Upper lobe of left lung (tissue), 6 donors: ENCODE data around the gene VHLL. TPM values are rescaled to one million over a fixed set of nuclear protein-coding genes. Genes with fewer than 3 reads are reported as not detected.

ENCODE experiments used
- ATAC-seq, 2 donors: fragments of 200-7000 bp; cut with Tn5 transposase; one replicate each; pipeline ENCODE4 v1.9.1; 2022; ENCODE audit warnings: mild to moderate bottlenecking in 2 of 2, moderate library complexity in 2 of 2; ENCODE audit not compliant: low FRiP score in 2 of 2
- DNase-seq, 2 donors: peaks; one replicate each; pipeline ENCODE4 v3.0.0-alpha.2; 2019 to 2020
- H3K27ac ChIP-seq, 4 donors: fragments of 200-600 bp; sonication (generic); one replicate each; pipeline ENCODE4 v1.5.1; 2016 to 2019
- H3K27me3 ChIP-seq, 4 donors: fragments of 200-600 bp; sonication (generic); one replicate each; pipeline ENCODE4 v1.5.1; 2017 to 2019
- H3K36me3 ChIP-seq, 4 donors: fragments of 200-600 bp; sonication (generic); one replicate each; pipeline ENCODE4 v1.5.1; 2016 to 2019
- H3K4me1 ChIP-seq, 4 donors: fragments of 200-600 bp; sonication (generic); one replicate each; pipeline ENCODE4 v1.5.1; 2018 to 2019
- H3K4me3 ChIP-seq, 4 donors: fragments of 200-600 bp; sonication (generic); one replicate each; pipeline ENCODE4 v1.5.1; 2017 to 2019; ENCODE audit warnings: mild to moderate bottlenecking in 2 of 4, moderate library complexity in 1 of 4
- H3K9me3 ChIP-seq, 4 donors: fragments of 200-600 bp; sonication (generic); one replicate each; pipeline ENCODE4 v1.5.1; 2018 to 2019
- EP300 ChIP-seq, 4 donors: sonication (generic); formaldehyde crosslinking; IDR thresholded peaks; one replicate each; pipeline ENCODE4 v1.5.1; 2017; ENCODE audit warnings: antibody characterized with exemption in 4 of 4, control low read depth in 2 of 4
- POLR2A ChIP-seq, 4 donors: fragments of 450-650 bp; IDR thresholded peaks; one replicate each; pipeline ENCODE4 v1.5.1; 2016 to 2017; ENCODE audit warnings: antibody characterized with exemption in 4 of 4, mild to moderate bottlenecking in 2 of 4
- POLR2AphosphoS5 ChIP-seq, 2 donors: sonication (generic); formaldehyde crosslinking; IDR thresholded peaks; one replicate each; pipeline ENCODE4 v1.5.1; 2017; ENCODE audit warnings: antibody characterized with exemption in 2 of 2
- WGBS, 2 donors: methylation state at CpG; one replicate each; pipeline ENCODE4 v1.1.5; 2017 to 2018; 5-methylcytosine and 5-hydroxymethylcytosine counted together
- total RNA-seq, 6 donors: library from RNA; depleted of rRNA in 4 of 6; stranded (reverse); fragments of >200 nt in 4 of 6; gene quantifications; one replicate each; pipeline versions ENCODE4 v1.1.0 to v1.2.1, GENCODE V29; 2016 to 2021
- TF ChIP-seq, protein P1 (sequence below), 6 experiments: fragments of 450-650 bp in 4 of 6; fragments of 200-600 bp in 2 of 6; sonication (generic) in 2 of 6; IDR thresholded peaks; one replicate each; pipeline ENCODE4 v1.5.1; 2016 to 2019; ENCODE audit warnings: antibody characterized with exemption in 6 of 6
- donor health status: DM: no; HTN: no; CAD: no; lungs with moderate emphysema.
- donor health status: DM: no; HTN: yes; CAD: no; lungs with severe emphysema.

Gene VHLL
- total RNA-seq, 6 donors from 2014 or later = 7.3 TPM; not detected in 5

DNA sequence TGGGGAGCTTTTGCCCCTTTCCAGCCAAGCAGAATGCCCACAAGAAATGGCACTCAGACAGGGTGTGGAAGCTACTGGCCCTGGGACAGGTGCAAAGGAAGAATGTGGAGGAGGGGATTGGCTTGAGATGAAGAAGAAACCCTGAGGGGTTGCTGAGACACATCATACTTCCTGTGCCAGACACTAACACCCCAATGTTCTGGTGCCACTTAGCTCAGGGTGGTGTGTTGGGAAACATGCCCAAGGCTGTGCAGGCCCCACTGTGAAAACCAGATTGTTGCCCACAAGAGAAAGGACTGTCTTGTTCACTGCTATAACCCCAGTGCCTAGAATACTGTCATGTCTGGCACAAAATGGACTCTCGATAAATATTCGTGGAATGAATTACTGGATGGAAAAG is 41.4 kb downstream of the VHLL start:
- DNase-seq = no peak
- H3K4me1 ChIP-seq = no peaks in the 10 kb centered on the region
- TF ChIP-seq POLR2A (IDR thresholded peaks at IDR 0.05) (no peak), EP300 (IDR thresholded peaks at IDR 0.05) (no peak), POLR2AphosphoS5 (IDR thresholded peaks at IDR 0.05) (no peak)
- TF ChIP-seq, protein P1, sequence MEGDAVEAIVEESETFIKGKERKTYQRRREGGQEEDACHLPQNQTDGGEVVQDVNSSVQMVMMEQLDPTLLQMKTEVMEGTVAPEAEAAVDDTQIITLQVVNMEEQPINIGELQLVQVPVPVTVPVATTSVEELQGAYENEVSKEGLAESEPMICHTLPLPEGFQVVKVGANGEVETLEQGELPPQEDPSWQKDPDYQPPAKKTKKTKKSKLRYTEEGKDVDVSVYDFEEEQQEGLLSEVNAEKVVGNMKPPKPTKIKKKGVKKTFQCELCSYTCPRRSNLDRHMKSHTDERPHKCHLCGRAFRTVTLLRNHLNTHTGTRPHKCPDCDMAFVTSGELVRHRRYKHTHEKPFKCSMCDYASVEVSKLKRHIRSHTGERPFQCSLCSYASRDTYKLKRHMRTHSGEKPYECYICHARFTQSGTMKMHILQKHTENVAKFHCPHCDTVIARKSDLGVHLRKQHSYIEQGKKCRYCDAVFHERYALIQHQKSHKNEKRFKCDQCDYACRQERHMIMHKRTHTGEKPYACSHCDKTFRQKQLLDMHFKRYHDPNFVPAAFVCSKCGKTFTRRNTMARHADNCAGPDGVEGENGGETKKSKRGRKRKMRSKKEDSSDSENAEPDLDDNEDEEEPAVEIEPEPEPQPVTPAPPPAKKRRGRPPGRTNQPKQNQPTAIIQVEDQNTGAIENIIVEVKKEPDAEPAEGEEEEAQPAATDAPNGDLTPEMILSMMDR (IDR thresholded peaks at IDR 0.05) = no peak
- H3K27ac ChIP-seq = no peak overlapping the region
- H3K4me3 ChIP-seq = no peak overlapping the region
- WGBS, 2 donors = 75 to 83% methylated on average over 2 of the region's 2 CpGs
- no peaks in the 10 kb centered on the region for H3K9me3 ChIP-seq
- no peaks in the 10 kb centered on the region for H3K27me3 ChIP-seq
- no peak for ATAC-seq
- peaks cover 51 to 97% (median 87%) of the 10 kb centered on the region in 4 donors for H3K36me3 ChIP-seq

GRCh38 chr1:156253634-156254033 is 45.5 kb downstream of the VHLL start:
- DNase-seq = no peak

GRCh38 chr1:156251527-156251926 is 47.6 kb downstream of the VHLL start:
- no peak for ATAC-seq
- no peak overlapping the region for H3K4me3 ChIP-seq
- 6 to 59% methylated on average over 2 of the region's 3 CpGs for WGBS, 2 donors
- no peaks in the 10 kb centered on the region for H3K9me3 ChIP-seq
- DNase-seq = no peak
- TF ChIP-seq, protein P1 (IDR thresholded peaks at IDR 0.05) = no peak
- peaks cover 38 to 75% (median 66%) of the 10 kb centered on the region in 4 donors for H3K36me3 ChIP-seq
- H3K27me3 ChIP-seq = no peaks in the 10 kb centered on the region
- peak overlapping the region in 2 of 4 donors; percentile 19 to 27 for H3K27ac ChIP-seq
- H3K4me1 ChIP-seq = peaks cover 9 to 20% (median 17%) of the 10 kb centered on the region in 4 donors

More at GRCh38 chr1:156253634-156254033, 45.5 kb downstream of the VHLL start:
- Histone ChIP-seq H3K27me3 (no peaks in the 10 kb centered on the region), H3K27ac (no peak overlapping the region), H3K36me3 (peaks cover 51 to 96% (median 85%) of the 10 kb centered on the region in 4 donors), H3K4me1 (peaks cover 0 to 6% (median 4%) of the 10 kb centered on the region in 4 donors), H3K4me3 (no peak overlapping the region), H3K9me3 (no peaks in the 10 kb centered on the region)
- no peak for TF ChIP-seq POLR2AphosphoS5 (IDR thresholded peaks at IDR 0.05)
- no peak for TF ChIP-seq EP300 (IDR thresholded peaks at IDR 0.05)
- TF ChIP-seq POLR2A (IDR thresholded peaks at IDR 0.05) = no peak
- TF ChIP-seq, protein P1 (IDR thresholded peaks at IDR 0.05) = no peak
- WGBS, 2 donors = 97 to 98% methylated on average over 3 of the region's 3 CpGs
- ATAC-seq = no peak

DNA sequence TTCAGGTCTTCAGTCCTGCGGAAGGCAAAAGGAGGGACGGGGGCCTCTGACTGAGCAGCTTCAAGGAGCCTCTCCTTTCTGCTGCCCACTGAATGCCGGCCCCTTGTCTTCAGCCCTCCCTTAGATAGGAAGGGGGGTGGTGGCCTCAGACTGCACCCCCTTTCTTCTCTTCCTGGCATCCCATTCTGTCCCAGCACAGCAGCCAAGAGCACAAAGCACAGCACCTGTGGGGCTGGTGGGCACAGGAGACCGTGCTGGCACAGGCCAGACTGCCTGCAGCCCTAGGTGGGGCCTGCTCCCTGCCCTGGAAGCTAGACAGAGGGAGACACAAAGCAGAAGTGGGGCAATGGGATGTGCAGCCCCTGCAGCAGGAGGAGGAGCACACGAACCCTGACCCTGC is 49.5 kb downstream of the VHLL start:
- H3K4me1 ChIP-seq = peaks cover 18 to 37% (median 33%) of the 10 kb centered on the region in 4 donors
- H3K9me3 ChIP-seq = no peaks in the 10 kb centered on the region
- H3K4me3 ChIP-seq = no peak overlapping the region
- H3K36me3 ChIP-seq = peaks cover 33 to 59% (median 51%) of the 10 kb centered on the region in 4 donors
- WGBS, 2 donors = 82 to 94% methylated on average over 4 to 5 of the region's 5 CpGs
- no peak overlapping the region for H3K27ac ChIP-seq
- DNase-seq = peak in 1 of 2 donors; percentile 46
- H3K27me3 ChIP-seq = peaks cover 0 to 8% (median 0%) of the 10 kb centered on the region in 4 donors
- TF ChIP-seq POLR2AphosphoS5 (IDR thresholded peaks at IDR 0.05) (no peak), POLR2A (IDR thresholded peaks at IDR 0.05) (no peak), EP300 (IDR thresholded peaks at IDR 0.05) (no peak)
- TF ChIP-seq, protein P1 (IDR thresholded peaks at IDR 0.05) = no peak
- ATAC-seq = no peak

Other genes starting within 250 kb of the VHLL start
- 10 to 100 TPM; 22.2 to 39.8 (median 24.5) TPM for gene UBQLN4, start 245.5 kb downstream of the VHLL start, total RNA-seq
- gene LAMTOR2, start 244.5 kb downstream of the VHLL start, total RNA-seq = 10 to 100 TPM; 35.6 to 84.5 (median 68.8) TPM
- 100 to 1,000 TPM in 1 of 6 donors, 10 to 100 TPM in 5; 58.7 to 123 (median 88.9) TPM for gene RAB25, start 238.1 kb downstream of the VHLL start, total RNA-seq
- 1 to 10 TPM in 2 of 6 donors, under 1 TPM in 3, not detected in 1; 0.26 to 2.0 (median 1.00) TPM for gene MEX3A, start 216.8 kb downstream of the VHLL start, total RNA-seq
- 1,000 to 10,000 TPM in 1 of 6 donors, 100 to 1,000 TPM in 5; 156 to 1,281 (median 388) TPM for gene LMNA, start 184.6 kb downstream of the VHLL start, total RNA-seq
- gene SEMA4A, start 145.7 kb downstream of the VHLL start, total RNA-seq = 10 to 100 TPM; 28.9 to 65.9 (median 33.5) TPM
- gene SLC25A44, start 105.2 kb downstream of the VHLL start, total RNA-seq = 10 to 100 TPM; 11.0 to 27.4 (median 21.1) TPM
- 10 to 100 TPM; 46.1 to 88.2 (median 66.6) TPM for gene PMF1, start 86.3 kb downstream of the VHLL start, total RNA-seq
- gene BGLAP, start 57.1 kb downstream of the VHLL start, total RNA-seq = 10 to 100 TPM in 1 of 6 donors, 1 to 10 TPM in 3, under 1 TPM in 1, not detected in 1; 0.69 to 31.4 (median 1.9) TPM
- gene PAQR6, start 51.3 kb downstream of the VHLL start, total RNA-seq = 10 to 100 TPM in 1 of 6 donors, 1 to 10 TPM in 5; 1.3 to 10.5 (median 2.9) TPM
- 100 to 1,000 TPM in 1 of 6 donors, 10 to 100 TPM in 5; 52.3 to 136 (median 69.1) TPM for gene SMG5, start 16.5 kb downstream of the VHLL start, total RNA-seq
- 10 to 100 TPM in 1 of 6 donors, 1 to 10 TPM in 5; 1.3 to 10.5 (median 3.1) TPM for gene TMEM79, start 15.0 kb downstream of the VHLL start, total RNA-seq
- 10 to 100 TPM; 22.1 to 80.4 (median 50.9) TPM for gene GLMP, start 3.6 kb downstream of the VHLL start, total RNA-seq
- gene CCT3, start 39.0 kb upstream of the VHLL start, total RNA-seq = 100 to 1,000 TPM in 4 of 6 donors, 10 to 100 TPM in 2; 53.5 to 171 (median 112) TPM
- gene TSACC, start 39.2 kb upstream of the VHLL start, total RNA-seq = 1 to 10 TPM in 2 of 6 donors, not detected in 4; 1.1 to 4.2 TPM
- under 1 TPM in 1 of 6 donors, not detected in 5; 0.24 TPM for gene RHBG, start 69.9 kb upstream of the VHLL start, total RNA-seq
- gene MEF2D, start 201.5 kb upstream of the VHLL start, total RNA-seq = 100 to 1,000 TPM in 2 of 6 donors, 10 to 100 TPM in 4; 42.7 to 146 (median 58.7) TPM